ENCODE results near the gene DDX56.
A peak's percentile ranks its signal among the peaks of the same experiment; 100 is the strongest.

GRCh38 chr7:44587843-44588711 lies 14.4 kb upstream of the DDX56 start:
- TF ChIP-seq, protein P1, sequence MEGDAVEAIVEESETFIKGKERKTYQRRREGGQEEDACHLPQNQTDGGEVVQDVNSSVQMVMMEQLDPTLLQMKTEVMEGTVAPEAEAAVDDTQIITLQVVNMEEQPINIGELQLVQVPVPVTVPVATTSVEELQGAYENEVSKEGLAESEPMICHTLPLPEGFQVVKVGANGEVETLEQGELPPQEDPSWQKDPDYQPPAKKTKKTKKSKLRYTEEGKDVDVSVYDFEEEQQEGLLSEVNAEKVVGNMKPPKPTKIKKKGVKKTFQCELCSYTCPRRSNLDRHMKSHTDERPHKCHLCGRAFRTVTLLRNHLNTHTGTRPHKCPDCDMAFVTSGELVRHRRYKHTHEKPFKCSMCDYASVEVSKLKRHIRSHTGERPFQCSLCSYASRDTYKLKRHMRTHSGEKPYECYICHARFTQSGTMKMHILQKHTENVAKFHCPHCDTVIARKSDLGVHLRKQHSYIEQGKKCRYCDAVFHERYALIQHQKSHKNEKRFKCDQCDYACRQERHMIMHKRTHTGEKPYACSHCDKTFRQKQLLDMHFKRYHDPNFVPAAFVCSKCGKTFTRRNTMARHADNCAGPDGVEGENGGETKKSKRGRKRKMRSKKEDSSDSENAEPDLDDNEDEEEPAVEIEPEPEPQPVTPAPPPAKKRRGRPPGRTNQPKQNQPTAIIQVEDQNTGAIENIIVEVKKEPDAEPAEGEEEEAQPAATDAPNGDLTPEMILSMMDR (IDR thresholded peaks at IDR 0.05; ENCODE audit: insufficient read depth, low read depth, low read length) = peak; percentile 66
- TF ChIP-seq EZH2 (IDR thresholded peaks at IDR 0.05; ENCODE audit: insufficient read depth, low read length) = no peak
